ENCODE measurements around the gene ADARB2. TPM values are rescaled to one million over a fixed set of nuclear protein-coding genes. Genes with fewer than 3 reads are reported as not detected.
A peak's percentile ranks its signal among the peaks of the same experiment; 100 is the strongest.

The ADARB2 gene
- total RNA-seq, 1 donor from 2014 or later: not detected

GRCh38 chr10:1363446-1364121, 373.7 kb downstream of the ADARB2 start:
- intact Hi-C loops (cut with DNase I): no loop called here
- H3K4me3 ChIP-seq: no peak overlapping the region
- DNase-seq (ENCODE audit: low spot score in 2 of 2): peak in 1 of 2 donors; percentile 55
- H3K27me3 ChIP-seq: no peaks in the 10 kb centered on the region
- no peak for TF ChIP-seq CTCF (IDR thresholded peaks at IDR 0.05)
- H3K27ac ChIP-seq: no peak overlapping the region
- H3K4me1 ChIP-seq: no peaks in the 10 kb centered on the region
- H3K9me3 ChIP-seq: no peaks in the 10 kb centered on the region
- no peaks in the 10 kb centered on the region for H3K36me3 ChIP-seq

GRCh38 chr10:1362589-1363445, 374.5 kb downstream of the ADARB2 start:
- Histone ChIP-seq H3K27me3 (no peaks in the 10 kb centered on the region), H3K27ac (no peak overlapping the region), H3K4me1 (no peaks in the 10 kb centered on the region), H3K36me3 (no peaks in the 10 kb centered on the region), H3K9me3 (no peaks in the 10 kb centered on the region), H3K4me3 (no peak overlapping the region)
- intact Hi-C loops (cut with DNase I): no loop called here
- TF ChIP-seq CTCF (IDR thresholded peaks at IDR 0.05): no peak
- DNase-seq (ENCODE audit: low spot score in 2 of 2): peak in 1 of 2 donors; percentile 54

- Histone ChIP-seq H3K4me3 (no peak overlapping the region), H3K4me1 (no peaks in the 10 kb centered on the region), H3K9me3 (no peaks in the 10 kb centered on the region), H3K36me3 (no peaks in the 10 kb centered on the region), H3K27me3 (no peaks in the 10 kb centered on the region), H3K27ac (no peak overlapping the region)
- intact Hi-C loops (cut with DNase I): no loop called here
- TF ChIP-seq CTCF (IDR thresholded peaks at IDR 0.05): no peak
- peak in 1 of 2 donors; percentile 53 for DNase-seq (ENCODE audit: low spot score in 2 of 2)
These were observed 375.8 kb downstream of the ADARB2 start for GRCh38 chr10:1361411-1362105.

- TF ChIP-seq CTCF (IDR thresholded peaks at IDR 0.05): no peak
- H3K9me3 ChIP-seq: no peaks in the 10 kb centered on the region
- H3K27me3 ChIP-seq: no peaks in the 10 kb centered on the region
- no peaks in the 10 kb centered on the region for H3K4me1 ChIP-seq
- DNase-seq (ENCODE audit: low spot score in 2 of 2): peak in 1 of 2 donors; percentile 30
- no peak overlapping the region for H3K4me3 ChIP-seq
- intact Hi-C loops (cut with DNase I): no loop called here
- H3K36me3 ChIP-seq: no peaks in the 10 kb centered on the region
- no peak overlapping the region for H3K27ac ChIP-seq
These were observed 376.7 kb downstream of the ADARB2 start for GRCh38 chr10:1360558-1361164.

GRCh38 chr10:1360011-1360557, 377.2 kb downstream of the ADARB2 start:
- intact Hi-C loops (cut with DNase I): no loop called here
- no peaks in the 10 kb centered on the region for H3K36me3 ChIP-seq
- no peak overlapping the region for H3K4me3 ChIP-seq
- no peaks in the 10 kb centered on the region for H3K4me1 ChIP-seq
- H3K27me3 ChIP-seq: no peaks in the 10 kb centered on the region
- no peak for TF ChIP-seq CTCF (IDR thresholded peaks at IDR 0.05)
- no peak overlapping the region for H3K27ac ChIP-seq
- no peak for DNase-seq (ENCODE audit: low spot score in 2 of 2)
- no peaks in the 10 kb centered on the region for H3K9me3 ChIP-seq

All from ascending aorta (tissue), 2 donors.